GM19372 (cell line): ENCODE results near the gene ANKS1B.
A peak's percentile ranks its signal among the peaks of the same experiment; 100 is the strongest.
"Not testable (repeated sequence)": the region's sequence is repeated elsewhere in the genome, so short reads cannot be mapped to it uniquely, and the experiment has no call there.

Experiments used
- ATAC-seq: cut with Tn5 transposase; IDR thresholded peaks from one replicate; pipeline ENCODE4 v1.9.1; 2021; ENCODE audit warnings: mild to moderate bottlenecking, low read depth, moderate library complexity; ENCODE audit not compliant: unreplicated experiment

The ANKS1B gene

DNA sequence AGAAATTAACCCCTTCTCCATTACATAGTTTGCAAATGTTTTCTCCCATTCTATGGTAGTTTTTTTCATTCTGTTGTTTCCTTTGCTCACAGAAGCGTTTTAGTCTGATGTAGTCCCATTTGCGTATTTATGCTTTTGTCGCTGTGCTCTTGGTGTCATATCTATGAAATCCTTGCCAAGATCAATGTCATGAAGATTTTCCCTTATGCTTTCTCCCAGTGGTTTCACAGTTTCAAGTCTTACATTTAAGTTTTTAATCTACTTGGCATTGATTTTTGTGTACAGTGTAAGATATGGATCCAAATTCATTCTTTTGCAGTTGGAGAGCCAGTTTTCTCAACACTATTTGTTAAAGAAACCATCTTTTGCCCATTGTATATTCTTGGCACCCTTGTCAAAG, 982.0 kb downstream of the ANKS1B start:
- ATAC-seq: no peak

DNA sequence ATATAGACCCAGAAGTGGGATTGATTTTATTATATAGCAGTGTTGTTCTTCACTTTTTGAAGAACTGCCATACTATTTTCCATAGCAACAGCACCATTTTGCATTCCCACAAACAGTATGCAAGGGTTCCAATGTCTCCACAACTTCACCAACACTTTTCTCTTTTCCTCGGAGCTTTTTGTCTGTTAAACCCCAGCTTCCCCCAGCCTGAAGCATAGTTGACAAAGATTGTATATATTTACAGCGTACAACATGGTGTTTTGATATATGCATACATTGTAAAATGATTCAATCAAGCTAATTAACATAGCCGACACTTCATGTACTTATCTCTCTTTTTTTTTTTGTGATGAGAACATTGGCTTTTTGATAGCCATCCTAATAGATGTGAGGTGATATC, 982.6 kb downstream of the ANKS1B start:
- ATAC-seq: no peak

DNA sequence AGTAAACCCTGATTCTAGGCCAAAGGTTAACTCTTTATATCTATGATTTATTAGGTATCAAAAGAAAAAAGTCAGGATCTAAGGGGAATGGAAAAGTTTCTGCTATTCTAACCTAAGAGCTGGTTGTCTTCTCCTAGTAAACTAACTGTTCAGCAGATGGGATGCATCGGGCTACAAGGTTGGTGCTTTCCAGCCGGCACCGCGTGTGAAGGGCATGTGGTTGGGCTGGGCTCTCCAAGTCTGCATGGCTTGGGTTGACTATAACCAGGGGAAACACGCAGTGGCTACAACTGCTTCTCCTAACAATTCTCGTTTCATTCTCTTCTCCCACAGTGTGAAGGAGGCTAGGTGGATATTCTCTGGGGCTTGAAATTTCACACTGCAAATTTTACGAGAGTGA, 985.2 kb downstream of the ANKS1B start:
- no peak for ATAC-seq

DNA sequence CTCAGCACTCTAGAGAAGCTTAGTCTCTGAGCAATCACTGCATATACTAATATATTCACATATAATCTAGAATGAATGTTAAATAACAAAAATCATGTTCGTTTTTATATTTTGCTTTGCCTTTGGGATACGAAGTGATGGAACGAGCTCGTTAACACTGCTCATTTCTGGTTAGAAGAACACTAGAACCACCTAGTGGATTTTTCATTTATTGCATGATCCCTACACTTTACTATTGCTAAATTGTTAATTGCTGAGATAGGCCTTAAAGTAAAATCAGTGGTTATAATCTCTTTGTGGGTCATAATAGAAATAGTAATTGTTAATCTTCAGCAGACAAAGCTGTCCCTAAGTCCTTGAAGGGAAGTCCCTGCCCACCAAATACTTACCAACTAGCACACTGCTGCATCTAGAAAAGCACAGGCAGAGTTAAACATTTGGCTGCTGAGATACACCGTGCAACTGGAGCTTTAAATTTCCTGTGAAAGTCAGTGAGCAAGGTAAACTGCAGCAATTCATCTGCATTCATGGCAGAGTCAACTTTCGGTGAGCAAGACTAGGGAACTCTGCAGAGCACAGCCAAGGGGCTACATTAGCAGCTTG, 985.9 kb downstream of the ANKS1B start:
- ATAC-seq: peak; percentile 90

DNA sequence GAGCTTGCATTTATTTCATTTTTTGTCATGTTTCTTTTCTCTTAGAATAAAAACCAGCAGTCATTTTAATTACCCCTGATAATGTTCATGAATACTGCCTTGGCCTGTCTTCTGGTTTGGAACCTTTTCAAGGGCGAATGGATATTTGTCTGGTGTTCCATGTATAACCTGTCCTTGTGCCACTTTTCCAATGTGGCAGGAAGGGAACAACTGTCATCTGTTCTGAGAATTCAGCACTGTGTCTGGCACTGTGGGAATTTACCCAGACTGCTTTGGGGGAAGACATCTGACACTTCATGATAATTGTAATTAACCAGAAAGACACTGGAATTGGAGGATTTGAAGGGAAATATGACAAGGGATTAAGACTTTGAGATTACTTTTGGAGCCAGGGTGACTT, 986.8 kb downstream of the ANKS1B start:
- no peak for ATAC-seq

DNA sequence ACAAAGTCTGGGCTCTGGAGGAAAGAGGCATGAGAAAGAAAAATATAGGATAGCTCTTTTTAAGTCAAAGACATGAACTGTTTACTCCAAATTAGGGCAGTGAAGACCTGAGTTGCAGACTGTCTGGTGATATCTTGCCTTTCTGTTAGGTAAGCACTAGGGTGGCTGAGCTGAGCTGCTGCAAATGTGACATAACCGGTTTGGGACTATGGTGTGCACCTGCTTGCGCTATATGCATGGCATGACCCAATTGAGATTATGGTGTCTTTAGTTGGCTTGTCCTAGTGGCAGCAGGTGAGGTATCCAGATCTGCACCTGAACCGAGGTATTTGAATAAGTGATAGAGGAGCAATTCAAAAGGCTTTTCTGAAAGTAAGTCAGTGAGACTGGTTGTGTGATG, 994.1 kb downstream of the ANKS1B start:
- no peak for ATAC-seq

DNA sequence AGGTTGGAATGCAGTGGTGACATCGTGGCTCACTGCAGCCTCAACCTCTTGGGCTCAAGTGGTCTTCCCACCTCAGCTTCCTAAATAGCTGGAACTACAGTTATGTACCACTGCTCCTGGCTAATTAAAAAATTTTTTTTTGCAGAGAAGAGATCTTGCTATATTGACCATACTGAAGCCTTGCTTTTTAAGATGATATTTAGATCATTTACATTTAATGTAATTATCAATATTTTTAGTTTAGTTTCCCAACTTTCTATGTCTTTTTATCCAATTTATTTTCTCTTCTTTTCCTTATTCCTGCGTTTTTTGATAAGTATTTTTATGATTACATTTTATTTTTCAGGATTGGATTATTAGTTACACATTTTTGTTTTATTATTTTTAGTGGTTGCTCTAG, 999.6 kb downstream of the ANKS1B start:
- no peak for ATAC-seq

DNA sequence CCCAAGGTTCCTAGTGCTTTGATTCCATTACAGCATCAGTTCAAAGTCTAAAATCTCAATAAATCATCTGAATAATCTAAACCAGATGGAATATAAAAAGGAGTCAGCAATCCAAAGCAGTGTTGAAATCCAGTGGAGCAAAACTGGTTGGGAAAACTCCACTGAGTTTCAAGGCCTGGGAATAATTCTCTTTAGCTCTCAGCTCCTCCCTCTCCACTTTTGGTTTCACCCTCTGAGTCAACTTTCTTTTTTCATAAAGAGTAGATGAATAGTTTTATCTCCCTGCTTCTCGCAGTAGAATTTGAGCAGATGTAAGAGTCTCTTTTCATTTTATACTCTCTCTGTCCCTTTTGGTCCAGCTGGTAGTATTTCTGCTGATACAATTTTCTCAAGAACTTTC, 1001.1 kb downstream of the ANKS1B start:
- no peak for ATAC-seq

DNA sequence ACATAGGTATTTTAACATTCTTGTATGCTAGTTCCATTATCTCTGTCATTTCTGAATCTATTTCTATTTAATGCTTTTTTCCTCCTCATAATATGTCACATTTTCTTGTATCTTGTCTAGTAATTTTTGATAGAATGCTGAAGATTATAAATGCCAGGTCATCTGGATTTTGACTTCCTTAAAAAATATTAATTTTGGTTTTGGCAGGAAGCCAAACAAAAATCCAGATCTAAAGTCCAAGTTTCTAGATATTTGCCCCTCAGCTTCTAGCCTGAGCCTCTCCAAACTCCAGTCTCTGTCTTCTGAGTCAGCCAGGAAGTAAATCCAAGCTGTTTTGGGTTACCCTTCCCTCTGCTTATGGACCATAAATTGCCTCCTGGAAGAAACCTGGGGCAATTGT, 1004.2 kb downstream of the ANKS1B start:
- ATAC-seq: no peak

DNA sequence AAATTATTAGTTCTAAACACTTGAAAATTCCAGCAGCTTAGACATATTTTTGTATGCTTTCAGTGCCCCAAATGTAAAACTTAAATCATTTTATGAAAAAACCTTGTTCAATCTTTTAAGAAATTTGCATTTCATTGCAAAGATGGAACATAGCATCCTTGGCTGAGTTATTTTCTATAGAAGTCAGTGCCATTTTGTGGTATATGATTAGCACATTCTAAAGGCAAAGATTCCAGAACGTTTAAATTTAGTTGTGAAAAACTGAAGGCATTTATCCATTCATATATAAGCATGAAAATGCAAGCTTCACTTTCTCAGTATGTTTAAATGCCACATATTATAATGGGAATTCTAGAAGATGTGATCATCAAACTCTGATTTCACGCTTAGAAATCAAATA, 1007.5 kb downstream of the ANKS1B start:
- ATAC-seq: no peak

DNA sequence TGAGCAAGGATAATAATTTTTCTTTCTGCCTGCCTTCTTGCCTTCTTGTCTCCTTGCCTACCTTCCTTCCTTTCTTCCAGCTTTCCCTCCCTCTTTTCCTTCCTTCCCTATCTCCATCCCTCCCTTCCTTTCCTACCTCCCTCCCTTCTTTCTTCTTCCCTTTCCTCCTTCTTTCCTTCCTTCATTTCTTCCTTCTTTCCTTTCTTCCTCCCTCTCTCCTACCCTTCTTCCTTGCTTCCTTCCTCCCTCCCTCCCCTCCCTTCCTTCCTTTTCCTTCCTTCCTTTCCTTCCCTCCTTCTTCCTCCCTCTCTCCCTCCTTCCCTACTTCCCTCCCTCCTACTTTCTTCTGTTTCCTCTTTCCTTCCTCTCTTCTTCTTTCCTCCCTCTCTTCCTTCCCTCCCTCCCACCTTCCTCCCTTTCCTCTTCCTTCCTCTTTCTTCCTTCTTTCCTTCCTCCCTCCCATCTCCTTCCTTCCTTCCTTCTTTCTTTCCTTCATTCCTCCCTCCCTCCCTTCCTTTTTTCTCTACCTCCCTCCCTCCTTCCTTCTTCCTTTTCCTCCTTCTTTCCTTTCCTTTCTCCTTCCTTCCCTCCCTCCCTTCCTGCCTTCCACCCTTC, 1009.9 kb downstream of the ANKS1B start:
- no peak for ATAC-seq

DNA sequence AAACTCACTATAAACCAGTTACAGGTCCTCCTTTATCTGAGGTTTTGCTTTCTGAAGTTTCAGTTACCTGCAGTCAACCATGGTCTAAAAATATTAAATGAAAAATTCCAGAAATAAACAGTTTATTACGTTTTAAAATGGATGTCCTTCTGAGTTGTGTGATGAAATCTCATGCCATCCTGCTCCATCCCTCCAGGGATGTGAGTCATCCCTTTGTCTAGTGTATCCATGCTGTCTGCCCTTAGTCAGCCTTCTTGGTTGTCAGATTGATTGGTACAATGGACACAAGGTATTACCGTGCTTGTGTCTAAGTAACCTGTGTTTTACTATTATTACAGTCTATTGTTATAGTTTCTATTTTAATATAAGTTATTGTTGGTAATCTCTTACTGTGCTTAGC, 1011.3 kb downstream of the ANKS1B start:
- ATAC-seq: no peak

DNA sequence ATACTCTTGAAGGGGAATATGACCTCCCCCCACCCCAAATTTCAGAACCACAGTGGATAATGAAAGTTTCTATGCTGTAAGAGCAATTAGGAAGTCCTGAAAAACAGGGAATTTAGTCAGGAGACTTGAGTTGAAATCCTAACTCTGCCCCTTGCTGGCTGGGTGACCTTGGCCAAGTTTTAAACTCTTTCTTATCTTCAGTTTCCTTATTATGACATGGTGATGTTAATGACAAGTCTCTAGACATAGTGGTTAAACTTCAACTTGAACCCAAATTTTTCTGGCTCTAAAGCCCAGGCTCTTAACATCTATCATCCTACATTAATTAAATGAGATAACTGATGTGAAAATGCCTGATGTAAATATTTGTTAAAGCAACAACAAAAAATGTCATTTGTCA, 1013.8 kb downstream of the ANKS1B start:
- no peak for ATAC-seq

DNA sequence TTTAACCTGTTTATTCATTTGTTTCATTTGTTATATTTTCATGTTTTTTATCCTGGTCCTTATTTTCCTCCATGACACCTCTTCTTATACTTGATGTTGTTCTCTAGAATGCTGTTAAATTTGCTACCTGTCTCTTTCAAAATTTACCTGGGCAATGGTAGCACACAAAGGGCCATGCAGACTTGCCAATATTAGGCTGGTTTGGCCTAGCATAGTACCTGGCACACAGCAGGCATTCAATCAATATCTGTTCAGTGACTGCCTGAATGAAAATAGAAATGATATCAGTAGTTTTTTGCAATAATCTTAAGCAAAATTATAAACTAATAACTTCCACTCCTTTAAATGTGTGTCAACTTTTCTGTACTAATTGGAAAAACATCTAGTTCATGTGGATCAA, 1014.5 kb downstream of the ANKS1B start:
- ATAC-seq: no peak

DNA sequence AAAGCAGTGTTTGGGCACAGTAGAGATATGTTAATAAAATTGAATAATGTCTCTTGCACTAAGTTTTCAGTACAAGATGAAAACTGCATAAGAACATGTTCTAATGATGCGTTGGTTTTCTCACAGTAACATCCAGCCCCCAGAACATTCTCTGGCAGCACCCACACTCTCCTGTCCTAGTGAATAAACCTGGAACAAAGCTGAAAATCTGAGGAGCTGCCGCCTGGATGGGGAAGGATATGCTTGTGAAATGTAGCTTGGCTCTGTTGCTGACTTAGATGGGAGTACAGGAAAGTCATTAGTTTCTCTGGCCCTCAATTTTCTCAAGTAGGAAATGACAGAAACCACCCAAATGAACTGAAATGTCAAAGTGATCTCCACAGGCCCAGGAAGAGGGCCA, 1015.8 kb downstream of the ANKS1B start:
- ATAC-seq: no peak

DNA sequence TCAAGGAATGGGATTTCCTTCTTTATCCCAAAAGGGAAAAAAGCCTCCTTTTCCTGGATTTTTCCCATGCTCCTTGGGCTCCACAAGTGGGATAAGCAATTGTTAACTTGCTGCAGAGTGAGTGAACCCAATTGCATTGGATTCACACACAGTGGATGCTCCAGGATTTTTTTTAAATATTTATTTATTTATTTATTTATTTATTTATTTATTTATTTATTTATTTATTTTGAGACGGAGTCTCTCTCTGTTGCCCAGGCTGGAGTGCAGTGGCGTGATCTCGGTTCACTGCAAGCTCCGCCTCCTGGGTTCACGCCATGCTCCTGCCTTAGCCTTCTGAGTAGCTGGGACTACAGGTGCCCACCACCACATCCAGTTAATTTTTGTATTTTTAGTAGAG, 1027.6 kb downstream of the ANKS1B start:
- not testable (repeated sequence) for ATAC-seq

DNA sequence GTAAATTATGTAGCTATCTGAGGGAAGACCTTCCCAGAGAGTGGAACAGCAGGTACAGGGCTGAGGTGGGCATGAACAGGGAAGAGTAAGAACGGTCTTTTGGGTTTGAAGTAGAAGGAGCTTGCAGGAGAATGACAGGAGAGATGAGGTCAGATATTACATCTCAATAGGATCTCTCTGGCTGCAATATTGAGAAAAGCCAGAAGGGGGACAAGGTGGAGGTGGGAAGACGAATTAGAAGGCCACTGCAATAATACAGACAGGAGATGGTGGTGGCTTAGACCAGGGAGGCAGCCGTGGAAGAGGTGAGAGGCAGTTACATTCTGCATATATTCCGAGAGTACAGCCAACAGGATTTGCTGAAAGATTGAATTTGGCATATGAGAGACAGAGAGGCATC, 1029.5 kb downstream of the ANKS1B start:
- ATAC-seq: peak; percentile 86

DNA sequence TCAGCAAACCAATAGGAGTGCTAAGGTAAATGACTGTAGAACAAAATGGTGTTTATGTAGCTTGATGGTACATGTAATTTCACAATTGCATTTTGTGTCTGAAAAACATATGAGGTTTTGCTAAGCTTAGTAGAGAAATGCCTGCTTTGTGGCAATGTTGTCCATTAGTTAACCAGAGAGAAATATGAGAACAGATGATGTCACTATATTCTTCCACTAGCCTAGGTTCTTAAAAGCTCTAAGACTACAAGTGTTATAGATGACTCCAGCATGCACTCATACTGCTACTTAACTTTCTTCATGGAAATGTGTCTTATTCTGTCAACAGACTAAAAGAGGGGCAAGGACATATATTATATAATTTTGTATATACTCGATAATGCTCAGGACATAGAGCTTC, 1030.2 kb downstream of the ANKS1B start:
- no peak for ATAC-seq

DNA sequence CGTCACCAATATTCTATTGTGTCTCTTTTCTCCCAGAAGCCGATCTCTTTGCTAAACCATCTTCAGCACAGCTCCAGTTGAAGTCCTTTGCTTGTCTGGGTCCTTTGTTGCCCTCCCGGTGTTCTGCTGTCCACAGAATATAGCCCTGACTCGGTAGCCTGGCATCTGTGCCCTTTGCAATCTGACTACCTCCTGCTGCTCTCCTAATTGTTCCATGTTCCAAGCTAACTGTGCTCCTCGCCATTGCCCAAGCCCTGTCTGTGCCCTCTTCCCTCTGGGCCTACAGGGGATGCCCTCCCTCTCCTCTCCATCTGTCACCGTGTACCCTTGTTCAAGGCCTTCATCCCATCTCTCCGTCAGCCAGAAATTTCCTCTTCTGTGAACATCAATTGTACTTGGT, 1033.3 kb downstream of the ANKS1B start:
- ATAC-seq: no peak

DNA sequence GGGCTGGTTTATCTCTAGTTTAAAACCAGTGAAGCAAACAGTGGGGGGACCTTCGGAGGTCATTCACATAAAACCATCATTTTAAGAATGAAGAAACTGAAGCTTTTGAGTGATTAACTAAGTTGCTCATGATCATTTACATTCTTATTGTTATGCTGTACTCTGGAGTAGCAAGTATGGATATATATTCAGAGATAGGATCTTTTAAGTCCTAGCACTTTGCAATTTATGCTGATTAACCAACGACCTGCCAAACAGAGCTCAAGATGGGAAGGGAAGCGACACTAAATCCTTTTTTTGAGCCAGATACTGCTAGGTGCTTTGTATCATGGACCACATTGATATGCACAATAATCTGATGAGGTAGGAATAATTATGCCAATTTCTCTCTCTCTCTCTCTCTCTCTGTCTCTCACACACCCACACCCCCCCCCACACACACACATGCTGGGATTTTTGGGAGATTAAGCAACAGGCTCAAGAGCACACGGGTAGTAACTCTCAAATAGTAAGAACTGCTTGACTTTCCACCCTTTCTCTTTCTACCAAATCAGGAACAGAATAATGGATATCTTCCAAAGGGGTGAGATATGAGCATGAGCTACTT, 1036.3 kb downstream of the ANKS1B start:
- ATAC-seq: no peak

DNA sequence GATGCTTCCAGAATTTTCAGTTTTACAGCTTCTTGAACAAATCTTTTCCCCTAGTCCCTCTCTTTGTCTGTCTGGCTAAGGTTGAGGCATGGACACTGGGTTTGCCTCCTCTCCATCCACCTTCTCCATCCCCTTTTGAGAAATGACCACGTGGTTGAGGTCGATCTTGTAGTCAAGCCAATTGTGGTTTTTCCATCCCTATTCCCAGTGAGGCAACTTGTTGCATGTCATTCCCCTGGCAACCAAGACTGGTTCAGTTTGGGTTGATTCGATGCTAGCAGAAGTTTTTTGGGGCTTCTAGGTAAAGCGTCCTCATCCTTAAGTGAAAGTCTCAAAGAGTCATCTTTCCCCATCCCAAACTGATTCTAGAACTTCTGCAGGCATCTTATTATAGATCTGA, 1038.9 kb downstream of the ANKS1B start:
- no peak for ATAC-seq

DNA sequence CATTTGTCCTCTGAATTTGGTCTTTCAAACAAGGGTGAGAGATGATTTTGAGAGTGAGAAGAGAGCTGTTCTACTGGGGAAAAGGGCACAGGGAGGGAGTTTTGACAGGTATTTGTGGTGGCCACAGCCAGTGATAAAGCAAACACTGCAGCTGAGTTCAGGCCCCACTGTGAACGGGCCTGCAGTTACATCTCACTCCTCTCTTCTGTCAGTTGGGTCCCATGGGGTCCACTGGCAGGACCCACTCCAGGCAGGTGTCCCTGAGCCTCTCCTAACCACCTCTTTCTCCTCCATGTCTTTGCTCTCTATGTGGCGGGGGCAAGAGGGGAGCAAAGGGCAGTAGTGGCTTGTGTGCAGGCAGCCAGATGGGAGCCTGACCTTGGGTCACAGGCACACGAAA, 1044.8 kb downstream of the ANKS1B start:
- no peak for ATAC-seq
